Upper lobe of right lung (tissue), 1 donor: ENCODE results near the gene CORO1C. TPM values are rescaled to one million over a fixed set of nuclear protein-coding genes. Genes with fewer than 3 reads are reported as not detected.

Source experiments
- ATAC-seq: fragments of 200-7000 bp; cut with Tn5 transposase; one replicate; pipeline ENCODE4 v1.9.1; 2020; ENCODE audit warnings: mild to moderate bottlenecking, moderate library complexity
- DNase-seq: peaks from one replicate; pipeline ENCODE4 v3.0.0-alpha.2; 2020
- H3K27ac ChIP-seq: fragments of 200-600 bp; one replicate; pipeline ENCODE4 v1.8.0; 2022
- H3K27me3 ChIP-seq: fragments of 200-600 bp; one replicate; pipeline ENCODE4 v1.8.0; 2022; ENCODE audit warnings: mild to moderate bottlenecking
- H3K36me3 ChIP-seq: fragments of 200-600 bp; one replicate; pipeline ENCODE4 v1.8.0; 2022
- H3K4me1 ChIP-seq: fragments of 200-600 bp; one replicate; pipeline ENCODE4 v1.8.0; 2022
- H3K4me3 ChIP-seq: fragments of 200-600 bp; one replicate; pipeline ENCODE4 v1.8.0; 2022; ENCODE audit warnings: mild to moderate bottlenecking
- H3K9me3 ChIP-seq: fragments of 200-600 bp; one replicate; pipeline ENCODE4 v1.8.0; 2022
- CTCF ChIP-seq: fragments of 200-600 bp; IDR thresholded peaks from one replicate; pipeline ENCODE4 v1.8.0; 2022; ENCODE audit warnings: antibody characterized with exemption
- intact Hi-C: fragments of 100-400 bp; cut with DNase I; formaldehyde crosslinking; loops from one replicate; pipeline ENCODE4 v1.11.0; 2022
- total RNA-seq: library from RNA; stranded (reverse); fragmentation: NEBNext Ultra II Directional; extraction: Animal tissue kit (Norgen Biotek cat#: 25700); gene quantifications from one replicate; pipeline ENCODE4 v1.2.1, GENCODE V29; 2021
- donor health status: DM: no; HTN: yes; CAD: no; lungs with severe emphysema.

Gene CORO1C
- total RNA-seq, 1 donor from 2014 or later = 257 TPM

DNA sequence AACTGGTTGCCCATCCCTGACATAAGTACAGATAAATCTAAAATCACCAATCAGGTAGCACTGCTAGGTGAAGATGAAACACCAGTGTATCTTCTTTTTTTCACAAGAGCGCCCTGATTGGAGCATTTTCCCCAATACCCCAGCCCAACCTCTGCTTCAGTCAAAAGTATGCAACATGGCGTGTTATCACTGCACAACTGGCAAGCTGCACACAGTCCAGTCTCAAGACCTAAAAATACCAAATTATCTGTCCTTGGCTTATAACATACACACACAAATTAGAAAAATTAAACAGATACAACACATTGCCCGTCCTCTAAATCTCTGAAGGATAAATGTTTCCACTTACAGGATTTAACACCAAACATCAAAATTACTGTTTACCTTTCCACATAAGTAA, 77.4 kb downstream of the CORO1C start:
- Histone ChIP-seq H3K4me3 (no peak overlapping the region), H3K36me3 (peaks cover 66% of the 10 kb centered on the region), H3K9me3 (no peaks in the 10 kb centered on the region), H3K27ac (no peak overlapping the region), H3K27me3 (no peaks in the 10 kb centered on the region), H3K4me1 (peaks cover 9% of the 10 kb centered on the region)
- DNase-seq = no peak
- TF ChIP-seq CTCF = no peak
- intact Hi-C loops = no loop called here
- ATAC-seq = no peak

DNA sequence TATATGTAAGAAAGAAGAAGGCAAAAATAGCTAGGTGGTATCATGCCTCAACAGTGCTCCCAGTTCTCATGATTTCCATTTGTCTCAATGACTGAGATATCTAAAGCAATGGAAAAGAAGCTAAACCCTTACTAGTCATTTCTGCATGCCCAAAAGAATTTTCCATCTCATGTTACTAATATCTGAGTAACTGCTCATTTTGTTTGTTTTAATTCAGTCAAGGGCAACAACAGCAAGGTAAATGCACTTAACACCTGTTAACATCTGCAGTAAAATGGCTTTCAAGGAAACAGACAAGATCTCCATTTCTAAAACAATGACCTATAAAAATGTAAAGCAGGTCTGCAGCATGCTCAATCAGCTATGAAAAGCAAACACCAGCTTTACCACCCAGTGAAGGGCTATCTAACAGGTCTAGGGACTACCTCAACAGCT, 78.2 kb downstream of the CORO1C start:
- H3K36me3 ChIP-seq = peaks cover 66% of the 10 kb centered on the region
- H3K9me3 ChIP-seq = no peaks in the 10 kb centered on the region
- no peak overlapping the region for H3K27ac ChIP-seq
- DNase-seq (no peak), ATAC-seq (no peak)
- H3K27me3 ChIP-seq = no peaks in the 10 kb centered on the region
- peaks cover 9% of the 10 kb centered on the region for H3K4me1 ChIP-seq
- no peak overlapping the region for H3K4me3 ChIP-seq
- no peak for TF ChIP-seq CTCF
- intact Hi-C loops = no loop called here

DNA sequence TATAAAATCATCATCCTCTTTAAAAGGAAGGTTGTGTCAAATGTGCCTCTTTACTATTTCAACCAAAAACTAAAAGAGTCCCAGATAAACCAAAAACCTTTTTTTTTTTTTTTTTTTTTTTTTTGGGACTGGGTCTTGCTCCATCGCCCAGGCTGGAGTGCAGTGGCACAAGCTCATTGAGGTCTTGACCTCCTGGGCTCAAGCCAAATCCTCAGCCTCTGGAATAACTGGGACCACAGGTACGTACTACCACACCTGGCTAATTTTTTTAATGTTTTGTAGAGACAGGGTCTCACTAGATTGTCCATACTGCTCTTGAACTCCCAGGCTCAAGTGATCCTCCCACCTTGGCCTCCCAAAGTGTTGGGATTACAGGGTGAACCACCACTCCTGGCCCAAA, 81.2 kb downstream of the CORO1C start:
- H3K4me3 ChIP-seq = no peak overlapping the region
- peaks cover 76% of the 10 kb centered on the region for H3K36me3 ChIP-seq
- TF ChIP-seq CTCF = no peak
- H3K27me3 ChIP-seq = no peaks in the 10 kb centered on the region
- ATAC-seq = no peak
- no peak overlapping the region for H3K27ac ChIP-seq
- H3K9me3 ChIP-seq = no peaks in the 10 kb centered on the region
- peaks cover 28% of the 10 kb centered on the region for H3K4me1 ChIP-seq
- no peak for DNase-seq
- intact Hi-C loops = no loop called here

GRCh38 chr12:108649669-108650068, 81.6 kb downstream of the CORO1C start:
- intact Hi-C loops = no loop called here
- no peaks in the 10 kb centered on the region for H3K27me3 ChIP-seq
- H3K27ac ChIP-seq = no peak overlapping the region
- no peaks in the 10 kb centered on the region for H3K9me3 ChIP-seq
- no peak for TF ChIP-seq CTCF
- H3K36me3 ChIP-seq = peaks cover 76% of the 10 kb centered on the region
- H3K4me3 ChIP-seq = no peak overlapping the region
- DNase-seq (no peak), ATAC-seq (no peak)
- H3K4me1 ChIP-seq = peaks cover 30% of the 10 kb centered on the region

DNA sequence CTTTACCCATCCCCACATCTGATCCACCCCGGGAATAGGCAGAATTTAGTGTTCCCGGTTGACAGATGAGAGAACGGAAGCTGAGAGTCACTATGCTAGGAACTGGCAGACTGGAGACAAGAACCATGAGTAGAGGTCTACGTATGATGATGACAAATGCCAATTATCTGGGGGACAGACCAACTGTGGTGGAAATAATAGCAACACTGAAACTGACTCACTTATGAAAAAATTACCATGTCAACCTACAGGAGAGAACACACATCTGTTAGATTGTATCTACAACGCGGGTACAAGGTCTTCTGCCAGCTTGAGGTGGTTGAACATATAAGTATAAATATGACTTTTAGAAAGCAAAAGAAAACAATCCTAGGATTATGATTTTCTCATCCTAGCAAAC, 82.2 kb downstream of the CORO1C start:
- Histone ChIP-seq H3K4me1 (peaks cover 36% of the 10 kb centered on the region), H3K27ac (no peak overlapping the region), H3K9me3 (no peaks in the 10 kb centered on the region), H3K36me3 (peaks cover 76% of the 10 kb centered on the region), H3K27me3 (no peaks in the 10 kb centered on the region), H3K4me3 (no peak overlapping the region)
- intact Hi-C loops = no loop called here
- no peak for DNase-seq
- ATAC-seq = no peak
- no peak for TF ChIP-seq CTCF

DNA sequence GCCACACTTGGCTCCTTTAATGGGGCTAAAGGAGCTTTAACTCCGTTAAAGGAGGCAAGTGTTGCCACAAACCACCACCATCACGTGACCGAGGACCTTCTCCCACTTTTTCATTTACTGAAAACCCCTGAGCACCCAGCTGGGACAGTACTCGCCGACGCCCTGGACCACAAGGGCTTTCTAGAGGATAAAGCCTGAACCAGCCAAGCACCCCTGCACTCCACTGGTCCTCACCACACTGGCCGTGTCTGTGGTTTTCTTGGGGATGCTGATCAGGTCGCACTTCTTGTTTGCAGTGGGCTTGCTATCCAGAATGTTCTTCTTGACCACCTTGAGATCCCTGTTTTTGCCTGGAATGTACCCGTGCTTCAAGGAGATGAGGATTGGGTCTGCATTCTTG, 82.9 kb downstream of the CORO1C start:
- Histone ChIP-seq H3K36me3 (peaks cover 76% of the 10 kb centered on the region), H3K4me3 (no peak overlapping the region), H3K4me1 (peaks cover 41% of the 10 kb centered on the region), H3K27ac (peak overlapping the region; percentile 37), H3K27me3 (no peaks in the 10 kb centered on the region), H3K9me3 (no peaks in the 10 kb centered on the region)
- DNase-seq = no peak
- intact Hi-C loops = no loop called here
- no peak for TF ChIP-seq CTCF
- ATAC-seq = no peak
